Fibroblast of villous mesenchyme (primary cell): ENCODE results near the gene CNGA4. TPM values are rescaled to one million over a fixed set of nuclear protein-coding genes. Genes with fewer than 3 reads are reported as not detected.
"Not testable (repeated sequence)": the region's sequence is repeated elsewhere in the genome, so short reads cannot be mapped to it uniquely, and the experiment has no call there.

Source experiments
- DNase-seq: peaks from one replicate; pipeline ENCODE4 v3.0.0-alpha.2; 2010; ENCODE audit warnings: low read depth
- H3K4me3 ChIP-seq: 2 replicates; pipeline ENCODE4 v1.5.1; 2011; ENCODE audit warnings: low read depth, mild to moderate bottlenecking, low read length
- CTCF ChIP-seq: IDR thresholded peaks from 2 replicates; pipeline ENCODE4 v1.5.1; 2012; ENCODE audit warnings: low read depth, mild to moderate bottlenecking, low read length; ENCODE audit not compliant: insufficient read depth
- total RNA-seq: library from RNA; depleted of rRNA; stranded (reverse); fragments of >200 nt; gene quantifications from 2 replicates; pipeline ENCODE4 v1.2.3, GENCODE V29; 2012

The CNGA4 gene
- total RNA-seq, 1 donor = 0.43 TPM

DNA sequence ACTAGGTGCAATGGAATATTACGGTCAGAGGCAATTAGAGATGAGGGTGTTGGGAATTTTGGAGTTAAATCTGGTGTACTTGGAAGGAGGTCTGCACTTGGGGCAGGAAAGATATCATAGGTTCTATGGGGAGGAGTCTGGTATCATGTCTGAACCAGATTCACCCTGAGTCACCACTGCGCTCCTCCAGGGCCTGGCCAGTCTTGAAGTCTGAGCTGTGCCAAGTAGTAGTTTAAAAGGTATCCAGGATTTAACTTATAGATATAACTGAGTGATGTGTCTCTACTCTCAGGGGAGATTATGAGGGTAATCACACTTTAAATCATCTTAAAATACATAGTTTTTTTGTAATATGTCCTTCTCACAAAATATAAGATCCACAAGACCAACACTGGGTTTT lies 6.6 kb downstream of the CNGA4 start:
- no peak overlapping the region for H3K4me3 ChIP-seq
- no peak for TF ChIP-seq CTCF
- DNase-seq = no peak

DNA sequence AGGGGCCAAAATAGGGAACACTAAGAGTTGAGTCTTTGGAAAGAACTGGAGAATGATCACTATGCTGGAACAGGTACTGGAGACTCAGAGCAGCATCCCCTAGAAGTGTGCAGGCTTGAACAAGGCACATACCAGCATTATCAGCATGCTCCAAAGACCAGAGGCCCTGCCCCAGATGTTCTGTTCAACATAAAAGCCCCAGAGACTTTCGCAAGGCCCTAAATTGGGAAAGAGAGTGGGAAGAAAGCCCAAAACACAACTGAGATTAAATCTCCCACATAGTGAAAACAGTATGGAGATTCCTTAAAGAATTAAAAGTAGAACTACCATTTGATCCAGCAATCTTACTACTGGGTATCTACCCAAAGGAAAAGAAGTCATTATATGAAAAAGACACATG lies 9.4 kb downstream of the CNGA4 start:
- TF ChIP-seq CTCF = no peak
- DNase-seq = peak; percentile 95
- no peak overlapping the region for H3K4me3 ChIP-seq

- not testable (repeated sequence) for H3K4me3 ChIP-seq, DNase-seq
Observed at GRCh38 chr11:6248897-6249296, 10.0 kb downstream of the CNGA4 start.

GRCh38 chr11:6249770-6250555 lies 11.1 kb downstream of the CNGA4 start:
- TF ChIP-seq CTCF = no peak
- no peak overlapping the region for H3K4me3 ChIP-seq
- DNase-seq = peak; percentile 98

GRCh38 chr11:6251120-6251733 lies 12.3 kb downstream of the CNGA4 start:
- no peak overlapping the region for H3K4me3 ChIP-seq
- peak; percentile 94 for TF ChIP-seq CTCF
- DNase-seq = peak; percentile 88

DNA sequence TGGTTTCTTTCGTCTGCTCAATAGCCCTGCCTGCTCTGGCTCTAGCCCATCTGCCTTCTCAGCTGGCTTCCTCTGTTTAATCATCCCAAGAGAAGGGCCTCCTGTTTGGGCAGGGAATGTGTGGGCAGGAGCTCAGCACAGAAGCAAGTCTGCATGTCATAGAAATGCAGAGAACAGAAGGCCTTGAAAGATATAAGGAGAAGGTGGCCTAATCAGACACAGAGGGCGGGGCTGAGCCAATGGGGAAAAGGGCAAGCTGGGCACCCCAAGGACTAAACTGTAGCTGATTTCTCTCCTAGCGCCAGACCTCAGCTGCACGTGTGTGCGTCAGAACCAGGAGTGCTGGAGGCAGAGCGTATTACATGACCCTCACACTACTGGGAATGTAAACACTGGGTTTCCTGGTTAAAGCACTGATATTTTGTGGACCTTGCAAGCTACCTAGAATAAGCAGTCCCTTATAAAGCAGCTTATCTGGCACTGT lies 13.1 kb downstream of the CNGA4 start:
- DNase-seq = peak; percentile 99

More for the DNA sequence above, 13.1 kb downstream of the CNGA4 start:
- TF ChIP-seq CTCF = no peak
- no peak overlapping the region for H3K4me3 ChIP-seq
